SIG-M5 treated with dmso at 0.1 percent for 504 hours (cell line): Measurements from ENCODE around the gene CFAP46.
"Not testable (repeated sequence)": the region's sequence is repeated elsewhere in the genome, so short reads cannot be mapped to it uniquely, and the experiment has no call there.

ENCODE experiments used
- DNase-seq: peaks from one replicate; lab custom pipeline; 2025; ENCODE audit not compliant: unreplicated experiment; lab: John Stamatoyannopoulos, UW

Gene CFAP46

GRCh38 chr10:132793213-132793612, 149.2 kb downstream of the CFAP46 start:
- DNase-seq, result no peak

GRCh38 chr10:132792796-132793195, 149.6 kb downstream of the CFAP46 start:
- DNase-seq, result no peak

GRCh38 chr10:132792099-132792498, 150.3 kb downstream of the CFAP46 start:
- not testable (repeated sequence) for DNase-seq

GRCh38 chr10:132790934-132791829, 151.2 kb downstream of the CFAP46 start:
- no peak for DNase-seq

GRCh38 chr10:132790470-132790869, 151.9 kb downstream of the CFAP46 start:
- no peak for DNase-seq

GRCh38 chr10:132789659-132790148, 152.7 kb downstream of the CFAP46 start:
- no peak for DNase-seq

- DNase-seq, result no peak
Observed at GRCh38 chr10:132788831-132789219, 153.5 kb downstream of the CFAP46 start.

- DNase-seq, result no peak
Observed at GRCh38 chr10:132788180-132788830, 154.1 kb downstream of the CFAP46 start.

GRCh38 chr10:132787495-132788179, 154.7 kb downstream of the CFAP46 start:
- DNase-seq, result no peak

- no peak for DNase-seq
Observed at GRCh38 chr10:132786884-132787494, 155.4 kb downstream of the CFAP46 start.

GRCh38 chr10:132786476-132786883, 155.9 kb downstream of the CFAP46 start:
- no peak for DNase-seq

- no peak for DNase-seq
Observed at GRCh38 chr10:132785723-132786475, 156.5 kb downstream of the CFAP46 start, which contains the start of gene NKX6-2. Gene NKX6-2 (minus strand): TSS chr10:132786147. CDS start chr10:132785948, 199 bp downstream.

GRCh38 chr10:132784866-132785722, 157.3 kb downstream of the CFAP46 start:
- DNase-seq, result no peak

GRCh38 chr10:132783940-132784865, 158.2 kb downstream of the CFAP46 start:
- DNase-seq, result no peak

- DNase-seq, result no peak
Observed at GRCh38 chr10:132783165-132783939, 159.0 kb downstream of the CFAP46 start.

- DNase-seq, result no peak
Observed at GRCh38 chr10:132781556-132781955, 160.8 kb downstream of the CFAP46 start.

GRCh38 chr10:132780356-132780755, 162.0 kb downstream of the CFAP46 start:
- no peak for DNase-seq
